ENCODE results near the gene S100A5. TPM values are rescaled to one million over a fixed set of nuclear protein-coding genes. Genes with fewer than 3 reads are reported as not detected.

Gene S100A5
- total and polyA plus RNA-seq, 5 donors from 2014 or later = 1.2 to 3.0 (median 1.8) TPM

DNA sequence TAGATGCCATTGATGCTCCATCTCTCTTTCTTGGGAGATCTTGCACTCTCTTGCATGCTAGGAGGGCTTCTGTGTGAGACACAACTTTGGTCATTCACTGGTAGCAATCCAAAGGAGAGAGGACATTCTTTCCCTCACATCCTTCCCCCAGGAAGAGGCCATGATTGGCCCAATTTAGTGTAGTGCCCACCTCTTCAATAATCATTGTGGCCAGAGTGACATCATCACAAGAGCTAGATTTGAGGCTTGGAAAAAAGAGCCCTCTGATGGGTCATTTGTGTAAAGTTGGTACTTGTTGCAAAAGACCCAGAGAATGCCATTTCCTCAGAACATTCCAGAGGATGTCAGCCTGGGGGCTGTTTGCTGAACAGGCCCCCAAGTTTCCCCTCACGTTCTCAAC, 35.2 kb downstream of the S100A5 start:
- peaks cover 0 to under 1% (median 0%) of the 10 kb centered on the region in 4 donors for H3K4me1 Mint-ChIP-seq
- Histone ChIP-seq H3K4me1 (ENCODE audit: control insufficient read depth, insufficient read depth, low read length, poor library complexity, severe bottlenecking) (no peaks in the 10 kb centered on the region), H3K9me3 (ENCODE audit: control insufficient read depth in 2 of 2, low read length in 2 of 2) (no peaks in the 10 kb centered on the region), H3K27me3 (ENCODE audit: control insufficient read depth, insufficient read depth, low read length) (no peaks in the 10 kb centered on the region), H3K27ac (ENCODE audit: insufficient read depth, low read length, poor library complexity, severe bottlenecking) (no peak overlapping the region), H3K36me3 (ENCODE audit: control insufficient read depth, insufficient read depth, low read length) (no peaks in the 10 kb centered on the region), H3K4me3 (ENCODE audit: low read depth, low read length) (no peak overlapping the region)
- H3K27ac Mint-ChIP-seq = no peak overlapping the region
- no peaks in the 10 kb centered on the region for H3K36me3 Mint-ChIP-seq
- peaks cover 0 to 3% (median 0%) of the 10 kb centered on the region in 7 donors for H3K9me3 Mint-ChIP-seq
- DNase-seq (no peak), ATAC-seq (ENCODE audit: low read depth in 2 of 2) (no peak)
- peaks cover 19% of the 10 kb centered on the region for H3K27me3 Mint-ChIP-seq
- H3K4me3 Mint-ChIP-seq = no peak overlapping the region

DNA sequence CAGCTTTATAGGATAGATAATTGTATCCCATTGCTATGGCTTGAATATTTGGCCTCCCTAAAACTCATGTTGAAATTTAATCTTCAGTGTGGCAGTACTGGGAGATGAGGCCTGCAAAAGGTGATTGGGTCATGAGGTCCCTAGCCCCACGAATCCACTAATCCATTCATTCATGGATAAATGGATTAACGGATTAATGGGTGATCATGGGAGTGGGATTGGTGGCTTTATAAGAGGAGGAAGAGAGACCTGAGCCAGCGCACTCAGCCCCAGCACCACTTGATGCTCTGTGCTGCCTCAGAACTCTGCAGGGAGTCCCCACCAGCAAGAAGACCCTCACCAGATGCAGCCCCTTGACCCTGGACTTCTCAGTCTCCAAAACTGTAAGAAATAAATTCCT, 37.0 kb downstream of the S100A5 start:
- no peak overlapping the region for H3K4me3 ChIP-seq (ENCODE audit: low read depth, low read length)
- H3K4me1 Mint-ChIP-seq = no peaks in the 10 kb centered on the region
- H3K9me3 Mint-ChIP-seq = no peaks in the 10 kb centered on the region
- H3K27ac Mint-ChIP-seq = no peak overlapping the region
- no peaks in the 10 kb centered on the region for H3K36me3 Mint-ChIP-seq
- H3K27ac ChIP-seq (ENCODE audit: insufficient read depth, low read length, poor library complexity, severe bottlenecking) = no peak overlapping the region
- ATAC-seq (ENCODE audit: low read depth in 2 of 2) = no peak
- no peaks in the 10 kb centered on the region for H3K9me3 ChIP-seq (ENCODE audit: control insufficient read depth in 2 of 2, low read length in 2 of 2)
- no peaks in the 10 kb centered on the region for H3K4me1 ChIP-seq (ENCODE audit: control insufficient read depth, insufficient read depth, low read length, poor library complexity, severe bottlenecking)
- DNase-seq = no peak
- no peak overlapping the region for H3K4me3 Mint-ChIP-seq
- H3K27me3 ChIP-seq (ENCODE audit: control insufficient read depth, insufficient read depth, low read length) = peaks cover 8% of the 10 kb centered on the region
- no peaks in the 10 kb centered on the region for H3K36me3 ChIP-seq (ENCODE audit: control insufficient read depth, insufficient read depth, low read length)
- peaks cover 33% of the 10 kb centered on the region for H3K27me3 Mint-ChIP-seq

- Mint-ChIP-seq H3K9me3 (no peaks in the 10 kb centered on the region), H3K27ac (no peak overlapping the region), H3K4me3 (no peak overlapping the region), H3K36me3 (no peaks in the 10 kb centered on the region), H3K27me3 (peaks cover 51% of the 10 kb centered on the region), H3K4me1 (peaks cover 0 to 3% (median 0%) of the 10 kb centered on the region in 4 donors)
- Histone ChIP-seq H3K4me3 (ENCODE audit: low read depth, low read length) (no peak overlapping the region), H3K4me1 (ENCODE audit: control insufficient read depth, insufficient read depth, low read length, poor library complexity, severe bottlenecking) (no peaks in the 10 kb centered on the region), H3K36me3 (ENCODE audit: control insufficient read depth, insufficient read depth, low read length) (no peaks in the 10 kb centered on the region), H3K27me3 (ENCODE audit: control insufficient read depth, insufficient read depth, low read length) (peaks cover 12% of the 10 kb centered on the region), H3K9me3 (ENCODE audit: control insufficient read depth in 2 of 2, low read length in 2 of 2) (no peaks in the 10 kb centered on the region), H3K27ac (ENCODE audit: insufficient read depth, low read length, poor library complexity, severe bottlenecking) (no peak overlapping the region)
- ATAC-seq (ENCODE audit: low read depth in 2 of 2) (no peak), DNase-seq (no peak)
These were observed 42.0 kb downstream of the S100A5 start for GRCh38 chr1:153498746-153499145.

DNA sequence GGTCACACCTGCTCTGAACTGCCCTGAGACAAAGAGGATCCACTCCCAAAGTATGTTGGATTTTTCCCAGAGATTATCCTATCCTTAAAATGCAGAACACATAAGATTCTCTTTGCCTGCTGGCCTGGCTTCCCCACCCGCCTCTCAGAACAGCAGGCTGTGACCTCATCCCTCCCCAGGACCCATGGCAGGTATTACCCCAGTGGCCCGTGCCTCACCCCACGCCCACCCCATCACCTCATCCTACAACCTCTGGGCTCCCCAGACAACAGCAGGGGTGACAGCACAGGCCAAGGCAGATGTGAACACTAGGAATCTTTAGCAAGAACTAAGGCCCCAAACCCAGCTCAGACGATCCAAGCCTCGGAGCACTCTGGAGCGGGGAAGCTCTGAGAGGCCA, 45.2 kb downstream of the S100A5 start:
- ATAC-seq (ENCODE audit: low read depth in 2 of 2) (no peak), DNase-seq (no peak)
- Histone ChIP-seq H3K4me3 (ENCODE audit: low read depth, low read length) (no peak overlapping the region), H3K27ac (ENCODE audit: insufficient read depth, low read length, poor library complexity, severe bottlenecking) (no peak overlapping the region), H3K36me3 (ENCODE audit: control insufficient read depth, insufficient read depth, low read length) (no peaks in the 10 kb centered on the region), H3K4me1 (ENCODE audit: control insufficient read depth, insufficient read depth, low read length, poor library complexity, severe bottlenecking) (no peaks in the 10 kb centered on the region), H3K27me3 (ENCODE audit: control insufficient read depth, insufficient read depth, low read length) (peaks cover 12% of the 10 kb centered on the region), H3K9me3 (ENCODE audit: control insufficient read depth in 2 of 2, low read length in 2 of 2) (no peaks in the 10 kb centered on the region)
- Mint-ChIP-seq H3K9me3 (peaks cover 0 to 2% (median 0%) of the 10 kb centered on the region in 7 donors), H3K27me3 (peaks cover 40% of the 10 kb centered on the region), H3K27ac (no peak overlapping the region), H3K4me3 (no peak overlapping the region), H3K4me1 (peaks cover 0 to 3% (median 0%) of the 10 kb centered on the region in 4 donors), H3K36me3 (no peaks in the 10 kb centered on the region)

- Mint-ChIP-seq H3K27me3 (peaks cover 35% of the 10 kb centered on the region), H3K27ac (no peak overlapping the region), H3K4me3 (peak overlapping the region in 1 of 4 donors; percentile 70), H3K4me1 (peaks cover 0 to 3% (median 0%) of the 10 kb centered on the region in 4 donors), H3K9me3 (peaks cover 0 to 2% (median 0%) of the 10 kb centered on the region in 7 donors), H3K36me3 (no peaks in the 10 kb centered on the region)
- no peak overlapping the region for H3K27ac ChIP-seq (ENCODE audit: insufficient read depth, low read length, poor library complexity, severe bottlenecking)
- DNase-seq (peak; percentile 55 to 61 (median 56)), ATAC-seq (ENCODE audit: low read depth in 2 of 2) (peak in 1 of 2 donors; percentile 44)
- H3K4me1 ChIP-seq (ENCODE audit: control insufficient read depth, insufficient read depth, low read length, poor library complexity, severe bottlenecking) = no peaks in the 10 kb centered on the region
- H3K36me3 ChIP-seq (ENCODE audit: control insufficient read depth, insufficient read depth, low read length) = no peaks in the 10 kb centered on the region
- H3K4me3 ChIP-seq (ENCODE audit: low read depth, low read length) = no peak overlapping the region
- H3K27me3 ChIP-seq (ENCODE audit: control insufficient read depth, insufficient read depth, low read length) = peaks cover 12% of the 10 kb centered on the region
- no peaks in the 10 kb centered on the region for H3K9me3 ChIP-seq (ENCODE audit: control insufficient read depth in 2 of 2, low read length in 2 of 2)
These were observed 45.7 kb downstream of the S100A5 start for GRCh38 chr1:153494976-153495535.

DNA sequence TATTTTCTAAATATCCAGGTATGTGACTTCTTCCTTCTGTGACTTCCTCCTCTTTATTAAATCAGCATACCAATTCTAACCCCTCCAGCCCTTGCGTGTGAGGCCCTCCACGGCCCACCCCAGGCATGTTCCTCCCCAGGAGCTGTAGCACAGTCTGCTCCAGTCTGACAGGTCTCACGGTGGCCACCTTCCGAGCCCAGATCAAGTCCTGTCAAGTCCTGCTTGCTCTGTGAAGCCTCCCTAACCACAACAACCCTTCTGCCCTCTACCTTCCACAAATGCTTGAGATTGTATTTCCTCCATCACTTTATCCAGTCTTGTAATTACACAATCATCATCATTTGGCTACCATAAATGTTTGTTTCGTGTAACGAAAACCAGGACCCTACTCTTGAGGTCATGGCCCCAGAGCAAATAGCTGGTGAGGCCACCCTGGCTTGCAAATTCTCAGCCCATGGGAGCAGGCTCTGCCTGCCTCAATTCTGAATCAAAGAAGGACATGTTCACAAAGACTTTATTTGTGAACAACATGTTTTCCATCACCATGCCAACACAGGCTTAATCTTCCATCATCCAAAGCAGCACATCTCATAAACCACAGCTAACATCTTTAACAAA, 47.3 kb downstream of the S100A5 start:
- Histone ChIP-seq H3K4me1 (ENCODE audit: control insufficient read depth, insufficient read depth, low read length, poor library complexity, severe bottlenecking) (no peaks in the 10 kb centered on the region), H3K9me3 (ENCODE audit: control insufficient read depth in 2 of 2, low read length in 2 of 2) (no peaks in the 10 kb centered on the region), H3K27me3 (ENCODE audit: control insufficient read depth, insufficient read depth, low read length) (peaks cover 4% of the 10 kb centered on the region), H3K27ac (ENCODE audit: insufficient read depth, low read length, poor library complexity, severe bottlenecking) (no peak overlapping the region), H3K36me3 (ENCODE audit: control insufficient read depth, insufficient read depth, low read length) (no peaks in the 10 kb centered on the region), H3K4me3 (ENCODE audit: low read depth, low read length) (no peak overlapping the region)
- H3K27me3 Mint-ChIP-seq = peaks cover 24% of the 10 kb centered on the region
- H3K4me1 Mint-ChIP-seq = peaks cover 0 to 3% (median 0%) of the 10 kb centered on the region in 4 donors
- H3K4me3 Mint-ChIP-seq = no peak overlapping the region
- peaks cover 0 to 2% (median 0%) of the 10 kb centered on the region in 7 donors for H3K9me3 Mint-ChIP-seq
- ATAC-seq (ENCODE audit: low read depth in 2 of 2) (no peak), DNase-seq (no peak)
- H3K27ac Mint-ChIP-seq = peak overlapping the region in 1 of 3 donors; percentile 76
- no peaks in the 10 kb centered on the region for H3K36me3 Mint-ChIP-seq

- no peaks in the 10 kb centered on the region for H3K9me3 ChIP-seq (ENCODE audit: control insufficient read depth in 2 of 2, low read length in 2 of 2)
- no peak overlapping the region for H3K4me3 ChIP-seq (ENCODE audit: low read depth, low read length)
- H3K4me1 Mint-ChIP-seq = peaks cover 0 to 3% (median 0%) of the 10 kb centered on the region in 4 donors
- H3K9me3 Mint-ChIP-seq = peaks cover 0 to 2% (median 0%) of the 10 kb centered on the region in 7 donors
- H3K27ac Mint-ChIP-seq = no peak overlapping the region
- no peaks in the 10 kb centered on the region for H3K4me1 ChIP-seq (ENCODE audit: control insufficient read depth, insufficient read depth, low read length, poor library complexity, severe bottlenecking)
- H3K4me3 Mint-ChIP-seq = no peak overlapping the region
- ATAC-seq (ENCODE audit: low read depth in 2 of 2) (no peak), DNase-seq (no peak)
- peaks cover 8% of the 10 kb centered on the region for H3K27me3 ChIP-seq (ENCODE audit: control insufficient read depth, insufficient read depth, low read length)
- H3K36me3 ChIP-seq (ENCODE audit: control insufficient read depth, insufficient read depth, low read length) = no peaks in the 10 kb centered on the region
- no peak overlapping the region for H3K27ac ChIP-seq (ENCODE audit: insufficient read depth, low read length, poor library complexity, severe bottlenecking)
- no peaks in the 10 kb centered on the region for H3K36me3 Mint-ChIP-seq
- H3K27me3 Mint-ChIP-seq = peaks cover 16% of the 10 kb centered on the region
These were observed 50.3 kb downstream of the S100A5 start for GRCh38 chr1:153490272-153491051.
